ENCODE results near the gene C1orf35. TPM values are rescaled to one million over a fixed set of nuclear protein-coding genes. Genes with fewer than 3 reads are reported as not detected.

Gene C1orf35
- total RNA-seq, 1 experiment from 2014 or later = 10.4 TPM

DNA sequence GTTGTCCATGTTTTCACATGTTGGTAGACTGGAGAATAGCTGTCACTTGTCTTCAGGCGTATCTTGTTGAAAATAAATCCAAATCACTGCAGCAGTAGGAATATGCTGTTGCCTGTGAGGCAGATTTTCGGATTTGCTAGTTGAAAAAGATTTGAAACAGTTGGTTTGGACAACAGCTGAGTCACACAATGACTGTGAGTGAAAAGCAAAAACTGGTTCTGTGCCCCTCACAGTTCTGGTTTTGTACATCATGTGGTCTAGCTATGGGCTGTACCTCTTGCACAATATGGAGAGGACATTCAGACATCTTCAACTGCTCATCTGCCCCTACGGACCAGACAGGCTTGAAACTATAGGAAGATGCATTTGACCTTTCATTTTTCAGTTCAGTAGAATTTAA is 18.8 kb downstream of the C1orf35 start:
- Histone ChIP-seq H4K20me1 (ENCODE audit: insufficient read depth, low read depth, low read length) (peaks cover 60% of the 10 kb centered on the region), H3K79me2 (ENCODE audit: low read length) (peaks cover 80% of the 10 kb centered on the region), H3K27me3 (ENCODE audit: low read length) (no peaks in the 10 kb centered on the region), H3K4me3 (ENCODE audit: low read length) (peak overlapping the region; percentile 90), H3K27ac (ENCODE audit: low read length) (no peak overlapping the region), H3K4me1 (ENCODE audit: low read length) (peaks cover 29% of the 10 kb centered on the region), H3K9me2 (replicated peaks; ENCODE audit: insufficient read depth, low read length) (no peaks in the 10 kb centered on the region), H2AFZ (ENCODE audit: low read length) (no peak overlapping the region), H3K9me3 (ENCODE audit: low read length) (no peaks in the 10 kb centered on the region), H3K9ac (ENCODE audit: low read length) (peak overlapping the region; percentile 92), H3K36me3 (ENCODE audit: insufficient read depth, low read length) (peaks cover 15% of the 10 kb centered on the region), H3K4me2 (ENCODE audit: low read depth, low read length, poor library complexity, severe bottlenecking) (peak overlapping the region; percentile 84)
- DNase-seq = no peak

- Histone ChIP-seq H3K9me3 (ENCODE audit: low read length) (no peaks in the 10 kb centered on the region), H4K20me1 (ENCODE audit: insufficient read depth, low read depth, low read length) (peaks cover 56% of the 10 kb centered on the region), H3K79me2 (ENCODE audit: low read length) (peaks cover 75% of the 10 kb centered on the region), H2AFZ (ENCODE audit: low read length) (no peak overlapping the region), H3K4me2 (ENCODE audit: low read depth, low read length, poor library complexity, severe bottlenecking) (peak overlapping the region; percentile 84), H3K9ac (ENCODE audit: low read length) (peak overlapping the region; percentile 92), H3K9me2 (replicated peaks; ENCODE audit: insufficient read depth, low read length) (no peaks in the 10 kb centered on the region), H3K4me3 (ENCODE audit: low read length) (peak overlapping the region; percentile 90), H3K4me1 (ENCODE audit: low read length) (peaks cover 29% of the 10 kb centered on the region), H3K27ac (ENCODE audit: low read length) (no peak overlapping the region), H3K27me3 (ENCODE audit: low read length) (no peaks in the 10 kb centered on the region), H3K36me3 (ENCODE audit: insufficient read depth, low read length) (peaks cover 13% of the 10 kb centered on the region)
- DNase-seq = no peak
Measured at GRCh38 chr1:228083871-228084278, 19.2 kb downstream of the C1orf35 start.

DNA sequence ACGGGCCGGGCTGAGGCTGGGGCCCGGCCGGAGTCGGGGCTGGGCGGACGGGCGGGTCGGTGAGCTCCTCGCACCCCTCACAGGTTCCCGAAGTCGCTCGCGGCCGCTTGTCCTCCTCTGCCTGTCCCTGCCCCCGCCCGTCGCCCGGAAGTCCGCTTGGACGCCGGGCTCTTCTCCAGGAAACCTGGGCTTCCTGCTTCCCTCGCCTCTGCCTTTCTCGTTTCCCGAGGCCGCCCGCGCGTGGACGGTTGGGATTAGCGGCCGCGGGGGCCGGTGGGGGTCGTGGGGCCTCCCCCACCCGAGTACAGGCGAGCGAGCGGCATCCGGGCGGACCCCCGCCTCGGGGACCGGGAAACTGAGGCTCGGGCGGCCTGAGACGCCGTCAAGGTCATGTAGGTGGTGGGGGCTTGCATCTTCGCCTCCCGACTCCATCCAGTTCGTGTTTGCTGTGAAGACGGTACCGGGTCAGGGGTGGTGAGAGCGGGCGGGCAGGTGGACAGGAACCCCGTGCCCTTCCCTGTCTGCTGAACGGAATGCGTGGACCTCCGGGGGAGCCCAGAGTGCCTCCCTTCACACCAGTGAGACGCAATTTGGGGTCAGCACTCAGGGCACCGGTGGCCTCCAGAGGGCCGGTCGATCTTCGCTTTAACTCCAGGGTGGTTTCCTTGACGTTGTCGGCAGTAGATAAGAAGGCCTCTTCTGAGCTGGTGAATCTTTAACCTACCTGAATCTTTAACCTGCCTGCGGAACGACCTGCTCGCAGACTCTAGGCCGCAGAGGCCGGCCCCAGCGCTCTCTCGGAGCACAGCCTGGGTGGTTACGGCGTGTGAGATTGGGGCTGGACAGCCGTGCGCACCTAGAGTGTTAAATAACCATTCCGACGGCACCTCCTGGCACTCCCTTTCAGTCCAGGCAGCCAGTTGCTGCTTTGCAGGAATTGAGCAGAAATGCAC is 19.9 kb downstream of the C1orf35 start:
- Histone ChIP-seq H3K4me1 (ENCODE audit: low read length) (peaks cover 29% of the 10 kb centered on the region), H2AFZ (ENCODE audit: low read length) (no peak overlapping the region), H3K36me3 (ENCODE audit: insufficient read depth, low read length) (peaks cover 8% of the 10 kb centered on the region; the same call in 1 of the 2 replicates), H3K4me3 (ENCODE audit: low read length) (peak overlapping the region; percentile 90), H4K20me1 (ENCODE audit: insufficient read depth, low read depth, low read length) (peaks cover 50% of the 10 kb centered on the region), H3K4me2 (ENCODE audit: low read depth, low read length, poor library complexity, severe bottlenecking) (peak overlapping the region; percentile 84), H3K9me2 (replicated peaks; ENCODE audit: insufficient read depth, low read length) (no peaks in the 10 kb centered on the region), H3K27ac (ENCODE audit: low read length) (peak overlapping the region; percentile 55; the same call in 1 of the 2 replicates), H3K27me3 (ENCODE audit: low read length) (no peaks in the 10 kb centered on the region), H3K9ac (ENCODE audit: low read length) (peak overlapping the region; percentile 92), H3K9me3 (ENCODE audit: low read length) (no peaks in the 10 kb centered on the region), H3K79me2 (ENCODE audit: low read length) (peaks cover 68% of the 10 kb centered on the region)
- peak; percentile 75 for DNase-seq

- Histone ChIP-seq H3K9ac (ENCODE audit: low read length) (peak within 1 kb of the TSS; percentile 94), H3K9me3 (ENCODE audit: low read length) (no peaks in the 10 kb centered on the region), H4K20me1 (ENCODE audit: insufficient read depth, low read depth, low read length) (peaks cover 44% of the 10 kb centered on the region), H3K9me2 (replicated peaks; ENCODE audit: insufficient read depth, low read length) (no peaks in the 10 kb centered on the region), H3K79me2 (ENCODE audit: low read length) (peaks cover 60% of the 10 kb centered on the region), H3K27ac (ENCODE audit: low read length) (peak within 1 kb of the TSS; percentile 55; the same call in 1 of the 2 replicates), H3K27me3 (ENCODE audit: low read length) (no peaks in the 10 kb centered on the region), H3K4me2 (ENCODE audit: low read depth, low read length, poor library complexity, severe bottlenecking) (peak within 1 kb of the TSS; percentile 84), H3K36me3 (ENCODE audit: insufficient read depth, low read length) (peaks cover 8% of the 10 kb centered on the region; the same call in 1 of the 2 replicates), H3K4me3 (ENCODE audit: low read length) (peak within 1 kb of the TSS; percentile 90), H2AFZ (ENCODE audit: low read length) (no peak within 1 kb of the TSS; the same call in 1 of the 2 replicates), H3K4me1 (ENCODE audit: low read length) (peaks cover 29% of the 10 kb centered on the region)
- DNase-seq = peak; percentile 98
Measured at GRCh38 chr1:228082214-228082917, 20.8 kb downstream of the C1orf35 start, which contains the start of gene ARF1. Gene ARF1, plus strand, starts transcription at chr1:228082708. Its CDS starts 14,407 bp downstream, at chr1:228097115.

DNA sequence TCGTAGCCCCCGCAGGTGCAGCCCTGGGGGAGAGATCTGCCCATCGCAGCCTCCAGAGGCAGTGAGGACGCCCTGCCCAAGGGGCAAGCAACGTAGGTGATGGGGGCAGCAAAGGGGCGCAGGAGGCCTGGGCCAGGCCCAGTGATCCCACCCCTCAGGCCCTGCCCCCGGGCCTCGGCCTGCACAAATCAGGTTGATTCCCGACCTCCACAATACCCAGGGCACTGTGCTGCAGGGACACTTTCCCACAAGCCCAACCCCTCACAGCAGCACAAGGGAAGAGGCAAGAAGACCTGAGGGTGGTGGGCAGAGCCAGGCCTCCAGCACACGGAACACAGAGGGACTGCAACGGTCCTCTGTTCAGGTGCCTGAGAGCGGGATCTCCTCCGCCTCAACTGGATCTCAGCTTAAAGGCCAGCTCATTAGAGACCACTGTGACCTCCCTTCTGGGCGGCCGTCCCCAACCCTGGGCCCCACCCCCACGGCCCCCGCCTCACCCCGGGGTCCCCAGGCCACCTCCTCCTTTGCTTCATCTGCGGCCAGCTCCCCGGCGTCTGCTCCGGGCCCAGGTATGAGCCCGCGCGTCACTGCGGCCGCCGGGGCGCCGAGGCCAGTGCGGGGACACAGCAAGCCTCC is 21.4 kb downstream of the C1orf35 start:
- Histone ChIP-seq H3K4me1 (ENCODE audit: low read length) (peaks cover 29% of the 10 kb centered on the region), H3K79me2 (ENCODE audit: low read length) (peaks cover 53% of the 10 kb centered on the region), H3K27ac (ENCODE audit: low read length) (no peak overlapping the region; the same call in 1 of the 2 replicates), H3K9me3 (ENCODE audit: low read length) (no peaks in the 10 kb centered on the region), H3K9ac (ENCODE audit: low read length) (peak overlapping the region; percentile 94), H3K27me3 (ENCODE audit: low read length) (no peaks in the 10 kb centered on the region), H3K4me3 (ENCODE audit: low read length) (peak overlapping the region; percentile 90), H2AFZ (ENCODE audit: low read length) (no peak overlapping the region; the same call in 1 of the 2 replicates), H3K36me3 (ENCODE audit: insufficient read depth, low read length) (peaks cover 8% of the 10 kb centered on the region; the same call in 1 of the 2 replicates), H4K20me1 (ENCODE audit: insufficient read depth, low read depth, low read length) (peaks cover 42% of the 10 kb centered on the region), H3K4me2 (ENCODE audit: low read depth, low read length, poor library complexity, severe bottlenecking) (peak overlapping the region; percentile 84), H3K9me2 (replicated peaks; ENCODE audit: insufficient read depth, low read length) (no peaks in the 10 kb centered on the region)
- peak; percentile 65 for DNase-seq

GRCh38 chr1:228081144-228081543 is 22.0 kb downstream of the C1orf35 start:
- Histone ChIP-seq H3K4me2 (ENCODE audit: low read depth, low read length, poor library complexity, severe bottlenecking) (peak overlapping the region; percentile 84), H3K27ac (ENCODE audit: low read length) (no peak overlapping the region), H3K79me2 (ENCODE audit: low read length) (peaks cover 48% of the 10 kb centered on the region), H2AFZ (ENCODE audit: low read length) (no peak overlapping the region), H3K9me3 (ENCODE audit: low read length) (no peaks in the 10 kb centered on the region), H4K20me1 (ENCODE audit: insufficient read depth, low read depth, low read length) (peaks cover 38% of the 10 kb centered on the region), H3K9me2 (replicated peaks; ENCODE audit: insufficient read depth, low read length) (no peaks in the 10 kb centered on the region), H3K4me3 (ENCODE audit: low read length) (peak overlapping the region; percentile 90), H3K27me3 (ENCODE audit: low read length) (no peaks in the 10 kb centered on the region), H3K9ac (ENCODE audit: low read length) (peak overlapping the region; percentile 94), H3K36me3 (ENCODE audit: insufficient read depth, low read length) (peaks cover 8% of the 10 kb centered on the region; the same call in 1 of the 2 replicates), H3K4me1 (ENCODE audit: low read length) (peaks cover 29% of the 10 kb centered on the region)
- DNase-seq = no peak

DNA sequence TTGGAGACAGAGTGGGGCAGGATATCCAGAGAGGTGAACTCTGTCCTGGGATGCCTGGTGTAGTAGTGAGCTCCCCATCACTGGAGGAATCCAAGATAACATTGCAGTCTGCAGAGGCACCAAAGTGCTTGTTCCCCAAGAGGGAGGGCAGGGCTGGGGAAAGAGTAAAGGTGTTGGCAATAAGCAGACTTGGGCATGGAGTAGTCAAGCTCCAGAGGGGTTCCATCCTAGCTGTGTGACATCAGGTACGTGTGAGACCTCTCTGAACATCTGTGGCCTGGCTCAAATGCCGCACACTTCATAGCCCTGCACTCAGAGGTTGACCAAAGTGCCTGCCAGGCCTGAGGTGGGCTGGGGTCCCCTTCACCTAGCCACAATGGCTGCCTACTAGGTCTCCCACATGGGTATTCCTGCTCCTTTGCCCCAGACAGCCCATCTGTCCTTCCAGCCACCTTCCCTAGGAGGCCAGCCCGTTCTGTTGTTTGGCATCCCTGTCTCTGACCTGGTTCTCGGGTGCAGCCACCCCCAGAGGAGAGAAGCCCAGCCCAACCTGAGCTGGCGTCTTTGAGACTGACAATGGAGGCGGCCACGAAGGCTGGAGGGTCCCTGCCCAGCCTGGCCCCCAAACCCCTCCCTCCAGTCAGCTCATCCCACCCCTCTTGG is 23.4 kb downstream of the C1orf35 start:
- Histone ChIP-seq H3K9me2 (replicated peaks; ENCODE audit: insufficient read depth, low read length) (no peaks in the 10 kb centered on the region), H3K9ac (ENCODE audit: low read length) (no peak overlapping the region), H3K79me2 (ENCODE audit: low read length) (peaks cover 34% of the 10 kb centered on the region), H3K4me1 (ENCODE audit: low read length) (peaks cover 22% of the 10 kb centered on the region), H3K27me3 (ENCODE audit: low read length) (no peaks in the 10 kb centered on the region), H2AFZ (ENCODE audit: low read length) (no peak overlapping the region), H3K4me3 (ENCODE audit: low read length) (no peak overlapping the region), H3K4me2 (ENCODE audit: low read depth, low read length, poor library complexity, severe bottlenecking) (no peak overlapping the region), H3K9me3 (ENCODE audit: low read length) (no peaks in the 10 kb centered on the region), H3K36me3 (ENCODE audit: insufficient read depth, low read length) (no peaks in the 10 kb centered on the region), H3K27ac (ENCODE audit: low read length) (no peak overlapping the region), H4K20me1 (ENCODE audit: insufficient read depth, low read depth, low read length) (peaks cover 24% of the 10 kb centered on the region)
- no peak for DNase-seq

All from Karpas-422 (cell line).